GOT3 (cell line): ENCODE results near the gene LRRC18.

Experiments used
- DNase-seq: peaks from one replicate; lab custom pipeline; 2025; ENCODE audit warnings: mixed read lengths; lab: John Stamatoyannopoulos, UW

LRRC18 gene

GRCh38 chr10:48946332-48946731 is 6.7 kb upstream of the LRRC18 start:
- no peak for DNase-seq

- DNase-seq: no peak
These were observed 5.9 kb upstream of the LRRC18 start for GRCh38 chr10:48945441-48946130.

- no peak for DNase-seq
These were observed 4.5 kb upstream of the LRRC18 start for GRCh38 chr10:48944171-48944570.

- no peak for DNase-seq
These were observed 3.5 kb upstream of the LRRC18 start for GRCh38 chr10:48943096-48943495.

- DNase-seq: no peak
These were observed 1.9 kb upstream of the LRRC18 start for GRCh38 chr10:48941427-48942075.

GRCh38 chr10:48940958-48941357 is 1.3 kb upstream of the LRRC18 start:
- DNase-seq: no peak

GRCh38 chr10:48940372-48940771 is 732 bp upstream of the LRRC18 start:
- DNase-seq: no peak

- DNase-seq: no peak
These were observed 577 bp downstream of the LRRC18 start for GRCh38 chr10:48938990-48939536.

GRCh38 chr10:48938281-48938680 is 1.4 kb downstream of the LRRC18 start:
- no peak for DNase-seq

GRCh38 chr10:48937796-48938195 is 1.8 kb downstream of the LRRC18 start:
- no peak for DNase-seq

GRCh38 chr10:48935577-48935976 is 4.1 kb downstream of the LRRC18 start:
- DNase-seq: no peak

- DNase-seq: no peak
These were observed 4.8 kb downstream of the LRRC18 start for GRCh38 chr10:48934672-48935501.

GRCh38 chr10:48932831-48933664 is 6.6 kb downstream of the LRRC18 start:
- no peak for DNase-seq

- no peak for DNase-seq
These were observed 8.5 kb downstream of the LRRC18 start for GRCh38 chr10:48931188-48931587.

- no peak for DNase-seq
These were observed 10.1 kb downstream of the LRRC18 start for GRCh38 chr10:48929413-48929990.

- no peak for DNase-seq
These were observed 12.7 kb downstream of the LRRC18 start for GRCh38 chr10:48926764-48927540.

- DNase-seq: no peak
These were observed 13.4 kb downstream of the LRRC18 start for GRCh38 chr10:48926255-48926654.

GRCh38 chr10:48924988-48925387 is 14.7 kb downstream of the LRRC18 start:
- DNase-seq: no peak

- DNase-seq: no peak
These were observed 15.9 kb downstream of the LRRC18 start for GRCh38 chr10:48923748-48924147.

GRCh38 chr10:48913674-48914073 is 26.0 kb downstream of the LRRC18 start:
- DNase-seq: no peak

GRCh38 chr10:48910548-48910947 is 29.1 kb downstream of the LRRC18 start:
- no peak for DNase-seq
